HPDE6-E6E7 (cell line): Measurements from ENCODE around the gene FAM13C.
A peak's percentile ranks its signal among the peaks of the same experiment; 100 is the strongest.

Experiments
- DNase-seq: peaks from one replicate; pipeline ENCODE4 v3.0.0; 2011; ENCODE audit warnings: missing footprints; ENCODE audit errors: extremely low spot score

Gene FAM13C

DNA sequence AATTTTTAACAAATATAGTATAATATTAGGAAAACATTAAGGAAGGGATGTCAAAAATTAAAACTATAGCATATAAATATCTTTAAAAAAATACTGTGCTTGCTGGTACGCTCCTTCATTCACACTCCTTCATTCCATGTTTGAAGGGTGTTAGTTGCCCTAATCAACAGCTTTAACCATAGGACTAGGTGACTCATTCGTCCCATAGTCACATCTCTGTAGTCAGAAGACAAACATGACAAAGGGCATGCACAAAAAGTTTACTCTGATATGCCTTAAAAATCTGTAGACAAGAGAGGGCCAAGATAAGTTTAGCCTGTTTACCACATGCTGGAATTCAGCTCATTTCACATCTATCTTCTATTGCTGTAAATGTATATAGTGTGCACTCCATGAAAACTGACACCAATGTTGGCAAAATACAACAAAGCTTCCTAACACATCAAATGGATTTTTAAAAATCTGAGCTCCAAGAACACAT lies 646 bp downstream of the FAM13C start:
- DNase-seq: no peak

DNA sequence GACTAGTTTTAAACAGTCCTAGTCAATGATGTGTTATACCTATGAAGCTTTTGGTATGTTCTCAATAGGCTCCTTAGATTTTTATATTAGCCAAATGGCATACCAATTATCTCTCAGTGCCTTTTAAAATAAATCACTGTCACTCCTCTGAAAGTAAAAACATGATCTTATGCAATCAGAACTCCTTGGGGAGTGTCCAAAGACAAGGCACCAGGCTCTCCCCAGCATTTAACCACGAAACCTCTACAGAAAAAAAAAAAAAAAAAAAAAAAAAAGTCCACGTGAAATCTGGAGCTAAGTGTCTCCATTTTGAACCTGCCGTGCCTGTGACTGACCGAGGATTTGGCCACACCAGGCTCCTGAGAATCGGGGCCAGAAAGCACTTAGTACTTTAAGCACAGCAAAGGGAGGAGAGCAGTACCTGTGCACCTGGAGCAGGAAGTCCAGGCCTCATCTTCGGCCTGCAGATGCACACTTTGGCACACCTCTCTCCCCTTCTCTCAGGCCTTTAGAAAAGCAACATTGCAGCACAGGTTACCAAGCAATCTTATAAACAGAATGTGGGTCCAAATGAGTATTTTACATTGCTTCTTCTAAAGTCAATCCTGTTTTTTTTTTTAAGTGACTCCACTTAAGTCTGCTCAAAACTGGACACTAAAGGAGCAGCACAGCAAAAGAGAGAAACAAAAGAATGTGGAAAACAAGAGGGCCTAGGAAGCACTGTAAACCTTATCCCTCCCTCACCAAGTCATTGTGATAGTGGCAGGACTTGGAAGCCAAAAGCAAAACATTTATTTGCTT lies 1.5 kb downstream of the FAM13C start:
- no peak for DNase-seq

DNA sequence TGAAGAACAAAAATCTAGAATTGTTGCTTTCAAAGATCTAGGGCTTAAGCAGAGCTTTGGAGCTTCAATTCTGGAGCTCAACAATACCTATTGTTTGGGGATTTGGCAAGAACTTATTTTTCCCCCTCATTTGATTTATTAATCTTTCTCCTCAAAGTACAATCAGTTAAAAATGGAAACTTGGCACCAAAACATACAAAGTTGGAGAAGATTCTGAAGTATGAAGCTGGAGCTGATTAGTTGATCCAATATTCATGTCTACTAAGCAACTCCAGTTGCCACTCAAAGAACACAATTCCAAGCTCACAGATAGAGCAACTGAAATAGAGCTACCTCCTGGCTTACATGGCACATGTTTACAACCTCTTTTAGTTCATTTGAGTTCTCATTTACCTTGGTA lies 3.8 kb downstream of the FAM13C start:
- DNase-seq: no peak

DNA sequence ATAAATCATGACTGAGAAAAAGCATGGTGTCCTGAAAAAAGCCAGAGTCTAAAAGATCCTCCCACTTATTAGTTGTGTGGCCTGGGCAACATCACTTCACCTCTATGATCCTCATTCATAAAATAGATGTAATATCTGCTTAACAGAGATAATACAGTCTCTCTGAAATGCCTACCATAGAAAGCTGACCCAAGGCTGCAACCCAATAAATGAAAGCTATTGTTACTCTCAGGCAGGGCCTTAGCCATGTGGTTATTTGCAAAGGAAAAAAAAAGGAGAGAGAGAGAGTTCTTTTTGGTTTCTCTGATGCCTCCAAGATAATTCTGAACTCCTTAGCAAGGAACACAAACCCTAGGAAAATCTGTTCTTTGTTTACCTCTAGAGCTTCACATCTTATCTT lies 7.9 kb downstream of the FAM13C start:
- no peak for DNase-seq

DNA sequence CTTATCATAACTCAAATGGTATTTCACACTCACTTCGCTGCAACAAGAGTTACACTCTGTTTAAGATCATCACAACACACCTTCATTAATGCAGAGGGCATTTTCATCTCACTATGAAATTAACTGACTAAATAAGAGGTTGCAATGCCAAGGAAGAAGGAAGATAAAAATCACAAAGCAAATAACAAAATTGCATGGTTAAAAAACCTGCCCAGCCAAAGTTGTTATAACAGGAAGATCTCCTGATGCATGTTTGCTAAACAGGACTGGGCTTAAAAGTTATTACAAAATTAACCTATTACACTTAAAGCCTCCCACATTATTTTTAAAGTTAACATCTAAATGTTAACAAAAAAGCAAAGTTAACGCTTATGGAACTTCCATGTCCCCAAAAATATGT lies 11.8 kb downstream of the FAM13C start:
- DNase-seq: no peak

DNA sequence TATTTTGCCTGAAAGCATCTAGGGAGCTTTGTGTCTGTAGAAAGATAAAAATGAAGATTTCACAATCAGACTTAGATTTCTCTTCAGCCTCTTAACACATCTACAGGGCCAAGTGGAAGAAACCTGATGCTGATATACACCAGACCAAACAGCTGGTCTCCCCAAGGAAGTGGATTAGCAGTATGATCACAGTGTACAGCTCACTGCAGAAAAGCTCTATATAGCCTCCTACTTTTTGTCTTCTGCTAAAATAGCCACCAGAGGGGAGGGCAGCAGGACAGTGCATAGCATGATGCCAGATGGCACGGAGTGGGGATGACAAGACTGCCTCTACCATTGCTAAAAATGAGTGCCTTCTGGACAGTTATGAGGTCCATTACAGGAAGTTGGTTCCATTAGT lies 16.0 kb downstream of the FAM13C start:
- DNase-seq: no peak

DNA sequence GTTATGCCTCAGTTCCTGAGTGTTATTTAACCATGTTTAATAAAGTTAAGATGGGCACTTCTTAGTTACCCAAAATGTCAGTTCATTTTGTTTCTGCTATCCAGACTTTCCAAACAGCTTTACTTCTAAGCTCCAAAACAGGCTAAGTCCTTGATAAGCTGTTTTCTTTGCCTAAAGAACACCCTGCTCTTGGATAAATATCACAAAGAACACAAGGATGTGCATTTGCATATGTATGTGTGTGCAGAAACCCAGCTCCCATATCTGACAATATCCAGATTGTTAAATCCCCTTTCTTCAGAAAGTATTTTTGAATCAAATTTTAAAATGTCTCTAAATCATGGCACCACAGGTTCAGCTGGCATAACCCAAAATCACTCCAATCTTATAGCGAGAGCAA lies 19.6 kb downstream of the FAM13C start:
- DNase-seq: no peak

DNA sequence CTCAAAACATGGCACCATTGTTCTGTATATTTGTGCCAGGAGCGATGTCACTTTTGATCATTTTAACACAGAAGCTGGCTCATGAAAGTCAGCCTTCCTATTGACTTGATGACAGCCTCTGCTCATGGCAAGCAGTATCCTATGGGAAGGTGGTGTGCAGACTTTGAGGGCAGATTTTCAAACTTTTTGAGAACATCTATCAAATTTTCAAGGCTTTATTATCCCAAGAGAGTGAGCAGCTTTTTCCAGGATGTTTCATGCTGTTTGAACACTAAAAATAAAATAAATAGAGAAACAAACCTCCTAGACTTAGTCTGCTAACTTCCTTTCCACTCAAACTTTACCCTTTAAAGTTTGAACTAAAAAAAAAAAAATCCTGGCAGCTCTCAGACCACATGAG lies 20.3 kb downstream of the FAM13C start:
- DNase-seq: no peak

DNA sequence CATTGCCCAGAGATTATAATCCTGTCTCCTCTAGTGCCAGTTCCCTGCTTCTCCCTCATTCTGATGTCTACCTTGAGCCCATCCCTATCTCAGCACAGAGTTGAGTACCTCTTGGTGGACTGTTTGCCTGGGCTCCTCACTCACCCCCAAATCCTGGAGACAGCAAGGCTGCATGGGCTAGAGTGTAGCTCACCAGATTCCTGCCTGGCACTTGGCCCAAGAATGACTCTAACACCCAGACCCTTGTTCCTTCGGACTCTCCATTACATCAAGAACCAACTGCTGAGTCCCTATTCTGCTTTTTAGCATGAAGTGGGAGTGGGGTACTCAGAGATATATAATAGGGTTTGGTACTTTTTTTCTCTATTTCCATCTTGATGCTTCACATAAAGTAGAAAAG lies 22.1 kb downstream of the FAM13C start:
- no peak for DNase-seq

DNA sequence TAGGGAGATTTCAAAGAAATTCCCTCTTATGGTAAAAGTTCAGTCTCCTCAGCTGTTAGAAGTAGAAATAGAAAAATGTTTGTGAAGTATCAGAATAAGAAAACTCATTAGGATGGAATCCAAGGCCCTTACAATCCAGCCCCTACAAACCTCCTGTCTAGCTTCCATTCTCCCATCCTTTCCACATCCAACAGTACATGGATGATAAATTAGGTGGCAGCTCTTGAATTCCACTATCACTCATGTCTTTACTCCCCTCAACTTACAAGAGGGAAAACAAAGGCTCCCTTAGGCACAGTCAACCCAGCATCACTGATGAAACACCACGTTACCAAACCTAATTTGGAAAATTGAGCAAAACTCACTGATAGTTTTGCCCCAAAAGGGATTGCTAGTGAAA lies 23.0 kb downstream of the FAM13C start:
- DNase-seq: no peak

DNA sequence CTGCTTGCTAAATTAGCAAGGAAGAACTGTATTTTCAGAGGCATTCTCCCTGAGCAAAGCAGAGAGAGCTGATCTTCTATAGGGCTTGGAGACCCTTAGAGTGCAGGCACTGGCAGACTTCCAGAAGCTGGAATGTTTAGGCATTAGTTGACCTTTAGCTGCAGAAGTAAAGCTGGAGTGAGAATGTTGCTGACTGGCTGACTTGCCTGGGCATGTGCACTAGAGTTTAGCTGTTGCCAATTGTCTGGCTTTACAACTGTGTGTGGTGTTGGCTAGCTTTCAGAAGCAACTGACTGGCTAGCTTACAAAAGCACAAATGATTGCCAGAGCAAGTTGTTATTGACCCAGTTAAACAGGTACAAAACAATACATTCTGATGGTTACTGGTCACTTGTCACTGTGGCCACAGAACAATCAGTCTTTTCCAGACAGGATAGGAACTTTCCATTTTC lies 25.1 kb downstream of the FAM13C start:
- peak; percentile 54 for DNase-seq

DNA sequence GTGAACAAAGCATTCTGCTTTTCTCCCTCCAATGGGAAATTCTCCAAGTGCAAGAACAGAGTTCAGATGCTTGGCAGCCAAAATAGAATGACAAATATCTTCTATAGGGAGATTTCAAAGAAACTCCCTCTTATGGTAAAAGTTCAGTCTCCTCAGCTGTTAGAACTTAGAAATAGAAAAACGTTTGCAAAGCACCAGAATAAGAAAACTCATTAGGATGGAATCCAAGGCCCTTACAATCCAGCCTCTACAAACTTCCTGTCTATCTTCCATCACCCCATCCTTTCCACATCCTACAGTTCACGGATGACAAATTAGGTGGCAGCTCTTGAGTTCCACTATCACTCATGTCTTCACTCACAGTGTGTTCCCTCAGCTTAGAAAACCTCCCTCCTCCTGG lies 25.7 kb downstream of the FAM13C start:
- DNase-seq: no peak

DNA sequence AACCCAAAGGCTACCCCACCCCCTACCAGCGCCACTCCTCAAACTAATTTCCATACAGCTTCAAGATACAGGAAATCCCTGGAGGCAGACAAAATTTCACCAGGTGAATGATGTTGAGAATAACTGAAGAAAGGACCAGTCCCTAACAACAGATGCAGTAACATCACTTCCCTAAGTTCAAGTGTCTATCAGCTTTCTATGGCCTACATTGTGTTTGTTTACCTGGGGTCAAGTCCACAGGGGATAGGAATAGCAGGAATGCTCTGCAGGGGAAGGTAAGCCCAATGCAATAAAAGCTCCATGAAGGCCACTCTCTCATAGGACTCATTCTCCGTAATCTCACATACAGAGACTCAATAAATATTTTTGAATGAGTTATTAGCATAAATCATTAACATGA lies 26.9 kb downstream of the FAM13C start:
- no peak for DNase-seq

DNA sequence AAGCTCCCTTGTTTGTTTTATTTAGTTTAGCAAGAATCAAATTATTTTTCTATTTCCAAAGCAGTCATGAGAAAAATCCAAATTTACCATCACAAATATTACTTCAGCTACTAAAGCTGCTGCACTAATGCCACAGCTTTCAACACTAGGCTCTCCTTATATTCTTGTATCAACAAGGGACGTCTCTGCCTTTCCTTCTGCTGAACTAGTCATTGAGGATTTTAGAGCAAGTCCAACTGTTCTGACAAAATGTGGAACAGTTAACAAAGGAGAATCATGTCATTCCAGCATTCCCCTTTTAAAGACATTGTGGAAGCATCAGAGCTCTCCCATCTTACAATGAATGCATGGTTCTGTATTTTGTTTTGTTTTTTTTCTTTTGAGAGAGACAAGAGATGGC lies 28.6 kb downstream of the FAM13C start:
- no peak for DNase-seq

DNA sequence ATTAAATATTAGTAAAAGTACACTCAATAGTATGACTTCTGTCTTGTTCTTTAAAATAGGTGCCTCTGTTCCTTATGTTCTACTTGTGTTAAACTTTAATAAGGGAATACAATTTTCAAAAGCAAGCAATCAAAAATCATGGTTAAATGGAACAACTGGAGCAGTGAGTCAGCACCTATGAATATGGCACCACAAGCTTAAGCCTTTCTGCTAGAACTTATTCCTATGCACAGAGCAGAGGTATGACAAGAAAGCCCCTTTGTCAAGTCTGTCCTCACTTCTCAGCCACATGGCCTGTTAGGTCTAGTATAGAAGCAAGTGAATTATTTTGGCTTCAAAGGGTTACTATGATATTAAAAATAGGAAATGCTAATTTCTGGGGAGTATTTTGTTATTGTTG lies 29.8 kb downstream of the FAM13C start:
- DNase-seq: no peak

DNA sequence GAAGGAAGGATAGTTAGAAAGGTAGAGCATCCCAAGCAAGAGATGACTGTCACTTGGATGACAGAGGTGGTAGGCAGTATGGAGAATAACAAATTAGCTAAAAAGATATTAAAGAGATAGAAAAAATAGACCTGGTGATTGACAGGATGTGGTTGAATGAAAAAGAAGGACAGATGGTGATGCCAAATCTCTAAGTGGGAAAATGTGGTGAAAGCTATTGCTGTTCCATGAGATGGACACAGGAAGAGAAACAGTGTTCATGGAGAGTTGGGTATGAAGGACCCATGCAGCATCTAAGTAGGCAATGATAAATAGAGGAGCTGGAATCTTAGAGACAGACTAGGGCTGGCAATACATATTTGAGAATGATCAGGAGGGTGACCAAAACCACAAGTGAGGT lies 30.7 kb downstream of the FAM13C start:
- no peak for DNase-seq

DNA sequence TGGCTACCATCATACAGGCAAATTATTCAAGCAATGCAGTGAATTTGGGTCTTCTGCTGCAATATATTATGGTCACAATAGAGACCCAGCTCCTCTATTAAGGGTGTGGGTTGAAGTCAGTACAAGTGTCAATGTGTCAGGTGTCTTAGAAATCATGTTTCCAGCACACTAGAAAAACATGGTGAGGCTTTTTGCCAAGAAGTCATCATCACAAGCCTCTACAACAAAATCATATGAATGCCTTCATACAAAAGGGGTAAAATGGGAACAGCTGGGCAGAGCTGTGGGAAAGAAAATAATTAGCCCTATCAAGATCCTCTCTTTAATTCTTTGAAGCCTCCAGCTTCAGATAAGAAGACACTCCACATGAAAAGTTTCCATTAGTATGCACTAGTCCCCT lies 37.2 kb downstream of the FAM13C start:
- no peak for DNase-seq

DNA sequence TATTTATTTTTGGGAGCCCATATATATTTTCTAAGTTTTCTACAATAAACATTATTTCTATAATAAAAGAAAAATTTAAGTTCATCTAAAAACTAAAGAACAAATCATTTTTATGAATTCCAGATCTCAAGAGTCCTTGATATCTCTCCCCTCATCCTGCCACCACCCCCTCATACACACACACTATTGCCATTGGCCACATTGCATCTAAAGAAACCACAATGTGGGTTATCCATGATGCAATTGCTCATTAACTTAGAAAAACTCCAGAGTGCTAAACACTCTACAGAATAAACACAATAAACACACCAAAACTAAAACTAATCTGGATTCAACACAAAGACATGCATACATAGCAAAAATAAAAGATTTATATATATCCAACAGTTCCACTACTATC lies 37.8 kb downstream of the FAM13C start:
- DNase-seq: no peak

DNA sequence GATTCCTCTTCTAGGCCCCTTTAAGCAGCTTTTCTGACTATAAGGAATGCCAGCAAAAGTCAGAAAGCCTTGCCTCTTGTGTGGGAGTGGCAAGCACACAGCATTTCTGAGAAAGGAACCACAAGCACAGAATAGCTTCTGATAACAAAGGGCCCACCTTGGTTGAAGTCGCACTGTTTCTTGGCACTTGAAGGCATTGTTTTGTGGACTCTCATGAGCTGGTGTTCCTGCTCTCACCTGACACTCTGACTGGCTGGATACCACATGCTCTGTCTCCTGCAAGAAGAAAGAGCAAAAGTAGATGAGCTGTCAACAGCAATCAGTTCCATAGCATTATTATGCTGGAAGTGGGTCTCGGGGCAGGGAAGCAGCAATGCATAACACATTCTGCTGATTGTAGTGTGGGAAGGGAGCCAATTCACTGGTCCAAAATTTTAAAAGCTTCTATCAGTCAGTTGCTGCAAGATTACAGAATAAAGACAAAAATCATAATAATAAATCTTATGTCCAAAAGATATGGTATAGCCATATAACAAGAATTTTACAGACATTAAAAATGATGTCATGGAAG lies 38.4 kb downstream of the FAM13C start:
- DNase-seq: no peak

DNA sequence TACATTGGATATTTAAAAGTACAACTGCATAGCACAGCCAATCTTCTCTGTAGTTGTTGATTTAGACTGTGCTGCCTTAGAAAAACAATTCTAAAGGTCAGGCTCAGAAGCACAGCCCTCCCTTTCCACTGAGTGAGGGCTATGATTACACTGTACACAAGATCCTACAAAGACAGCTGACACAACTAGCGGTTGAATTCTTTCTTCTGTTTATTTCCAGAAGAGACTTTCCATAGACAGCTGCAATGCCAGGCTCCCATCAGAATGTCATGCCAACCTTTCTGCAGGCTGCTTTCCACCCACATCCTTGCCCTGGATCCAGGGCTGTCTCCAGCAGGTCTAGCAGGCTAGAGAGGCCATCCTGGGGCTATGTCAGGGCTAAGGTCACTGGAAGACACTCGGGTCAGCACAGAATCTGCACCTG lies 39.3 kb downstream of the FAM13C start:
- no peak for DNase-seq

DNA sequence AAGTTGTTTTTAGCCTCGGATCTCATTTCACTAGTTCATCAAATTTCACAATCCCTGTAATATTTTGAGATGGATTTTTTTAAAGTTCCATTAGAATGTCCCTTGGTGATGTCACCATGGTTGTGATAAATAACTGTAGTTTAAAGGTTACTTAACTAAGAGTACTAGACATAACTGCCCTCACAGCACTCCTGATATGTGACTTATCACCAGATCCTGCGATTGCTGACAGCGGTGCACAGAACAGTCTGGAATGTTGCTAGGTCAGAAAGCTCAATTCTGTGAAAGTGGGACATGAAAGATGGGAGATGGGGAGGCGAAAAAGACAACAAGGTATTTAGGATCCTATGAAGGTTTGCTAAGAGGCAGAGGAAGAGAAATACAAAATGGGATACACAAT lies 40.2 kb downstream of the FAM13C start:
- DNase-seq: no peak

DNA sequence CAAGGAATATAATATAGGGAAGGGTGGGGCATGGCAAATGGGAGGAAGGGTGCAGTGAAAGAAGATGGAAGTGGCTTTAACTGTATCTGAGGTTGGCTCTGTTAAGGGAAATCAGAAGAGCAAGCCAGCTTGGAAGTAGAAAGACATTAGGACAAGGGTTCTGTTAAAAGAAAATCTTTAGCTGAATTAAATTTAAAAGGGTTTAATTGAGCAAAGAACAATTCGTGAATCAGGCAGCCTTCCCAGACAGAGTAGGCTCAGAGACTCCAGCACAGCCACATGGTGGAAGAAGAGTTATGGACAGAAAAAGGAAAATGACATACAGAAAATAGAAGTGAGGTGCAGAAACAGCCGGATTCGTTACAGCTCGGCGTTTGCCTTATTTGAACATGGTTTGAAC lies 42.0 kb downstream of the FAM13C start:
- no peak for DNase-seq

DNA sequence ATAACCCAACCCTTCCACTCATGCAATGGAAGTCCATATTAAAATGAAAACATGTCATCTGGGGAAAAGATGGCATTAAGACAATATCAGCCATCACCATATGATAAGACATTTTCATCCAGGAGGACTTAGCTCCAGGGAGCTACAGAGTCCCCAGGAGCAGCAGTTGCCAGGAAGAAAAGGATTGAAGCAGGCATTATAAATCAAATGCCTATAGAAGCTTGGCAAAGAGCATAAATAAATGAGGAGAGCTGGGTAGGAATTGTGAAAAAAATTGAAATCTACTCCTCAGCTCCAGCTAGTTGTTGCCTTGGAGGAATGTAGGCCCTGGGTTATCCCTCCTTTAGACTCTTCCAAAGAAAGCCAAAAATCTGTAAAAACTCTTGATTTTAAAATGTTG lies 42.5 kb downstream of the FAM13C start:
- DNase-seq: no peak

DNA sequence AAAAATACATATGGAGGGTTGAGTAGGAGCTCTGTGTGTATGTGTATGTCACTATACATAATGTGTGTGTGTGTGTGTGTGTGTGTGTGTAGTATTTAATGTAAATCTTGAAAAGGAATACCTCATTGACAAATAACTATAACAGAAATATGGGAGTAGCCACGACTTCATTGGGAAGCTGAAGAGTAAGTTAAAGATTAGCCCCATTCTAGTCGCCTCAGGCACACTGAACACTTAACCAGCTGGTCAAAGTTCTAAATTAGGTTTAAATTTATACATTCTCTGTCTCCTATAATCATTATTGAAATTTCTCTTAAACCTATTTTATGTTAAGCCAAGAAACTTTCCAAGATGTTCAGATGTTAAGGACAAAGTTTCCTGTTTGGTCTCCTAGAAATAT lies 45.3 kb downstream of the FAM13C start:
- DNase-seq: no peak
